GM12878 (cell line): ENCODE results near the gene TPP2. TPM values are rescaled to one million over a fixed set of nuclear protein-coding genes. Genes with fewer than 3 reads are reported as not detected.

ENCODE experiments used
- ASH2L ChIP-seq: fragments of 300-600, 200-600 bp; sonication (generic); IDR thresholded peaks from 2 replicates; pipeline ENCODE4 v1.6.1; 2017; ENCODE audit warnings: low read depth, mild to moderate bottlenecking, borderline replicate concordance
- BCLAF1 ChIP-seq: fragments of 450-650 bp; IDR thresholded peaks from 2 replicates; pipeline ENCODE4 v1.6.1; 2017; ENCODE audit warnings: antibody characterized with exemption, mild to moderate bottlenecking, moderate library complexity
- CBFB ChIP-seq: IDR thresholded peaks from 2 replicates; pipeline ENCODE4 v1.6.1; 2016; ENCODE audit warnings: antibody characterized with exemption, low read depth
- CTCF ChIP-seq, 3 experiments: IDR thresholded peaks in 2 of 3; conservative IDR thresholded peaks in 1 of 3; 2 replicates each; pipeline ENCODE4 v1.5.1; 2011; ENCODE audit warnings: low read depth in 3 of 3, low read length in 3 of 3, mild to moderate bottlenecking in 3 of 3, control low read depth in 2 of 3, moderate library complexity in 2 of 3, inconsistent platforms in 1 of 3, mixed read lengths in 1 of 3; ENCODE audit not compliant: control insufficient read depth in 2 of 3, insufficient read depth in 1 of 3; ENCODE audit errors: extremely low read depth in 1 of 3
- DPF2 ChIP-seq: fragments of 450-650 bp; IDR thresholded peaks from 2 replicates; pipeline ENCODE4 v1.6.1; 2017; ENCODE audit warnings: mild to moderate bottlenecking
- GATAD2B ChIP-seq: fragments of 450-650 bp; conservative IDR thresholded peaks from 2 replicates; pipeline ENCODE4 v1.6.1; 2017; ENCODE audit warnings: low read depth, mild to moderate bottlenecking, moderate library complexity
- HDGF ChIP-seq: fragments of 450-650 bp; IDR thresholded peaks from 2 replicates; pipeline ENCODE4 v1.6.1; 2016; ENCODE audit warnings: antibody characterized with exemption
- IKZF2 ChIP-seq, 2 experiments: fragments of 450-650 bp; IDR thresholded peaks; 2 replicates each; pipeline ENCODE4 v1.6.1; 2017; ENCODE audit warnings: mild to moderate bottlenecking in 2 of 2, moderate library complexity in 2 of 2
- JUNB ChIP-seq: IDR thresholded peaks from 2 replicates; pipeline ENCODE4 v1.6.1; 2016; ENCODE audit warnings: antibody characterized with exemption, mild to moderate bottlenecking
- KAT2A ChIP-seq: conservative IDR thresholded peaks from 2 replicates; pipeline ENCODE4 v1.6.1; 2011; ENCODE audit warnings: low read depth, low read length; ENCODE audit not compliant: control insufficient read depth
- KDM1A ChIP-seq: fragments of 200-600 bp; sonication (generic); IDR thresholded peaks from 2 replicates; pipeline ENCODE4 v1.6.1; 2016; ENCODE audit warnings: borderline replicate concordance
- LARP7 ChIP-seq: fragments of 450-650 bp; IDR thresholded peaks from 2 replicates; pipeline ENCODE4 v1.6.1; 2017; ENCODE audit warnings: mild to moderate bottlenecking
- NFXL1 ChIP-seq: fragments of 450-650 bp; IDR thresholded peaks from 2 replicates; pipeline ENCODE4 v1.6.1; 2017; ENCODE audit warnings: antibody characterized with exemption, mild to moderate bottlenecking, borderline replicate concordance
- NKRF ChIP-seq: fragments of 450-650 bp; conservative IDR thresholded peaks from 2 replicates; pipeline ENCODE4 v1.6.1; 2017; ENCODE audit warnings: mild to moderate bottlenecking, moderate library complexity
- NR2C2 ChIP-seq: IDR thresholded peaks from 2 replicates; pipeline ENCODE4 v1.6.1; 2011; ENCODE audit warnings: borderline replicate concordance, low read depth; ENCODE audit not compliant: control insufficient read depth, insufficient read length
- SPI1 ChIP-seq: IDR thresholded peaks from 2 replicates; pipeline ENCODE4 v1.6.1; 2011; ENCODE audit warnings: low read depth, mild to moderate bottlenecking, low read length, moderate library complexity, borderline replicate concordance; ENCODE audit not compliant: insufficient read depth
- SRF ChIP-seq, 2 experiments: IDR thresholded peaks; 2 replicates each; pipeline ENCODE4 v1.6.1; 2011; ENCODE audit warnings: low read depth in 2 of 2, low read length in 2 of 2, mild to moderate bottlenecking in 1 of 2, moderate library complexity in 1 of 2
- TBL1XR1 ChIP-seq: IDR thresholded peaks from 2 replicates; pipeline ENCODE4 v1.6.1; 2012; ENCODE audit warnings: low read depth, low read length, improper control_type of control experiment
- TCF7 ChIP-seq: IDR thresholded peaks from 2 replicates; pipeline ENCODE4 v1.6.1; 2014; ENCODE audit warnings: antibody characterized with exemption, borderline replicate concordance
- USF1 ChIP-seq: IDR thresholded peaks from 2 replicates; pipeline ENCODE4 v1.6.1; 2011; ENCODE audit warnings: borderline replicate concordance, low read depth, mild to moderate bottlenecking, moderate library complexity, mixed read lengths, low read length; ENCODE audit not compliant: insufficient read depth; ENCODE audit errors: extremely low read length
- YY1 ChIP-seq: IDR thresholded peaks from 2 replicates; pipeline ENCODE4 v1.6.1; 2011; ENCODE audit warnings: low read depth, mild to moderate bottlenecking, low read length
- polyA plus RNA-seq, 11 experiments: library from polyadenylated mRNA; depleted of rRNA in 4 of 11; unstranded in 6 of 11; stranded (reverse) in 5 of 11; fragments of >200 nt; fragmentation: Nextera tagmentation in 4 of 11; fragmentation: Illumina TruSeq in 1 of 11; extraction: Ambion mirVana in 4 of 11; extraction: Trizol in 1 of 11; gene quantifications; 1 replicate in 1 of 11; 2 replicates in 10 of 11; pipeline versions ENCODE4 v1.2.1 to v1.2.3, GENCODE V29; 2011 to 2016; ENCODE audit warnings: inconsistent platforms in 2 of 11, missing spikeins in 2 of 11, low read depth in 1 of 11
- total RNA-seq, 4 experiments: library from RNA; depleted of rRNA in 3 of 4; stranded (reverse); fragments of >200 nt in 3 of 4; fragmentation: Illumina TruSeq in 1 of 4; extraction: Trizol in 1 of 4; gene quantifications; 2 replicates each; pipeline versions ENCODE4 v1.2.1 to v1.2.3, GENCODE V29; 2013 to 2021

The TPP2 gene
- total and polyA plus RNA-seq, 10 of the 15 experiments (the other 5 are each of a cell fraction or from before 2014, with no cell fraction given) = 18.4 to 82.3 (median 55.4) TPM

- no peak for TF ChIP-seq BCLAF1
- TF ChIP-seq ASH2L = no peak
- no peak; the same call in 1 of the 2 replicates for TF ChIP-seq DPF2
- 0 out of 2 replicates have a peak, but pooled peaks have one; percentile 72 for TF ChIP-seq NKRF
- TF ChIP-seq SRF (IDR thresholded peaks at IDR 0.05; ENCODE audit: low read depth in 2 of 2, low read length in 2 of 2) = peak in 1 of 2 experiments; percentile 75; a peak in 1 of 4 replicates
- peak; percentile 21 to 32; a peak in 2 of 4 replicates for TF ChIP-seq IKZF2 (IDR thresholded peaks at IDR 0.05)
- TF ChIP-seq KDM1A = no peak
- TF ChIP-seq HDGF = 0 out of 2 replicates have a peak, but pooled peaks have one; percentile 19
- TF ChIP-seq TBL1XR1 = peak; percentile 55
- TF ChIP-seq NR2C2 = no peak
- no peak for TF ChIP-seq KAT2A
- TF ChIP-seq USF1 = peak; percentile 74
- TF ChIP-seq NFXL1 = no peak
- TF ChIP-seq GATAD2B = no peak; the same call in 1 of the 2 replicates
- no peak for TF ChIP-seq LARP7
- peak; percentile 36; the same call in 1 of the 2 replicates for TF ChIP-seq CBFB
- no peak for TF ChIP-seq JUNB
- TF ChIP-seq SPI1 = peak; percentile 62; the same call in 1 of the 2 replicates
- peak; percentile 67 for TF ChIP-seq YY1
- TF ChIP-seq CTCF (IDR thresholded peaks at IDR 0.05 in 2 of 3, conservative IDR thresholded peaks at IDR 0.05 in 1 of 3; ENCODE audit: control insufficient read depth in 2 of 3, extremely low read depth in 1 of 3, insufficient read depth in 1 of 3, low read depth in 3 of 3, low read length in 3 of 3) = no peak
- no peak for TF ChIP-seq TCF7
Observed at GRCh38 chr13:102596147-102597028, at the start of gene TPP2 (continued).
